IMR-90 (cell line): ENCODE data around the gene USP35. TPM values are rescaled to one million over a fixed set of nuclear protein-coding genes. Genes with fewer than 3 reads are reported as not detected.

Source experiments
- ATAC-seq: fragments of 200-7000 bp; cut with Tn5 transposase; 2 replicates; pipeline ENCODE4 v1.9.1; 2020; ENCODE audit warnings: low read depth, mild to moderate bottlenecking, moderate library complexity
- BruUV-seq: library from RNA; stranded (reverse); fragments of 400-500 nt; replicated peaks from 2 replicates; lab custom pipeline; 2021; lab: Mats Ljungman, UMichigan
- CTCF ChIA-PET: fragments of 300-600 bp; formaldehyde crosslinking; extraction: SDS; loops from one replicate; lab custom pipeline; 2021; ENCODE audit warnings: antibody characterized with exemption; lab: Yijun Ruan, JAX
- POLR2A ChIA-PET: fragments of 300-600 bp; sonication (Branson Sonifier 250); formaldehyde crosslinking; loops from one replicate; lab custom pipeline; 2022; ENCODE audit warnings: antibody characterized with exemption; ENCODE audit not compliant: unreplicated experiment; lab: Charles Lee
- DNase-seq: peaks from one replicate; pipeline ENCODE4 v3.0.0; 2013
- H2AFZ ChIP-seq: replicated peaks from 2 replicates; pipeline ENCODE3; 2013; ENCODE audit warnings: low read length, mild to moderate bottlenecking; ENCODE audit not compliant: poor library complexity
- H2AK5ac ChIP-seq: 2 replicates; pipeline ENCODE4 v1.6.1; 2013; ENCODE audit warnings: low read depth, low read length, inconsistent platforms
- H2AK9ac ChIP-seq: replicated peaks from 2 replicates; pipeline ENCODE3; 2013; ENCODE audit warnings: mild to moderate bottlenecking, low read depth, low read length, moderate library complexity; ENCODE audit not compliant: poor library complexity
- H2BK120ac ChIP-seq: 2 replicates; pipeline ENCODE4 v1.6.1; 2013; ENCODE audit warnings: low read depth, low read length, inconsistent platforms
- H2BK15ac ChIP-seq: 3 replicates; pipeline ENCODE4 v1.6.1; 2013; ENCODE audit warnings: low read depth, low read length, inconsistent platforms
- H2BK20ac ChIP-seq: 2 replicates; pipeline ENCODE4 v1.6.1; 2013; ENCODE audit warnings: low read depth, mild to moderate bottlenecking, inconsistent platforms, low read length, moderate library complexity
- H2BK5ac ChIP-seq: 2 replicates; pipeline ENCODE4 v1.6.1; 2013; ENCODE audit warnings: mild to moderate bottlenecking, low read depth, low read length, inconsistent platforms; ENCODE audit not compliant: poor library complexity, severe bottlenecking
- H3K14ac ChIP-seq: replicated peaks from 2 replicates; pipeline ENCODE4 v1.6.1; 2013; ENCODE audit warnings: low read depth, low read length, inconsistent platforms
- H3K18ac ChIP-seq: 2 replicates; pipeline ENCODE4 v1.6.1; 2013; ENCODE audit warnings: low read depth, low read length, control low read depth
- H3K23ac ChIP-seq: 2 replicates; pipeline ENCODE4 v1.6.1; 2013; ENCODE audit warnings: low read depth, low read length, inconsistent platforms
- H3K27ac ChIP-seq: 2 replicates; pipeline ENCODE4 v1.5.1; 2013; ENCODE audit warnings: mild to moderate bottlenecking, control low read depth, low read length; ENCODE audit not compliant: insufficient read depth
- H3K27me3 ChIP-seq: 2 replicates; pipeline ENCODE4 v1.6.1; 2013; ENCODE audit warnings: low read length; ENCODE audit not compliant: control insufficient read depth, insufficient read depth
- H3K36me3 ChIP-seq: 2 replicates; pipeline ENCODE4 v1.6.1; 2013; ENCODE audit warnings: low read length, mixed read lengths; ENCODE audit not compliant: control insufficient read depth, insufficient read depth
- H3K4ac ChIP-seq: 2 replicates; pipeline ENCODE4 v1.6.1; 2013; ENCODE audit warnings: low read depth, low read length, inconsistent platforms
- H3K4me1 ChIP-seq: 2 replicates; pipeline ENCODE4 v1.6.1; 2013; ENCODE audit warnings: low read length, mixed read lengths; ENCODE audit not compliant: control insufficient read depth, insufficient read depth
- H3K4me2 ChIP-seq: 2 replicates; pipeline ENCODE4 v1.6.1; 2013; ENCODE audit warnings: low read depth, mild to moderate bottlenecking, control low read depth, low read length, moderate library complexity
- H3K4me3 ChIP-seq: 2 replicates; pipeline ENCODE4 v1.5.1; 2013; ENCODE audit warnings: low read depth, mild to moderate bottlenecking, control low read depth, low read length, moderate library complexity; ENCODE audit not compliant: insufficient read depth
- H3K56ac ChIP-seq: 2 replicates; pipeline ENCODE4 v1.6.1; 2013; ENCODE audit warnings: low read length, inconsistent platforms; ENCODE audit not compliant: insufficient read depth; ENCODE audit errors: extremely low read depth
- H3K79me1 ChIP-seq, 2 experiments: 2 replicates each; pipeline ENCODE4 v1.6.1; 2013; ENCODE audit warnings: low read length in 2 of 2, inconsistent platforms in 1 of 2, low read depth in 1 of 2
- H3K9ac ChIP-seq: 2 replicates; pipeline ENCODE4 v1.6.1; 2013; ENCODE audit warnings: low read depth, low read length, control low read depth
- H3K9me1 ChIP-seq: 2 replicates; pipeline ENCODE4 v1.6.1; 2013; ENCODE audit warnings: low read length, inconsistent platforms; ENCODE audit not compliant: insufficient read depth
- H3K9me3 ChIP-seq: 2 replicates; pipeline ENCODE4 v1.6.1; 2013; ENCODE audit warnings: low read length; ENCODE audit not compliant: control insufficient read depth, insufficient read depth
- H4K20me1 ChIP-seq: 2 replicates; pipeline ENCODE4 v1.6.1; 2013; ENCODE audit warnings: low read length, inconsistent platforms; ENCODE audit not compliant: insufficient read depth
- H4K5ac ChIP-seq: 2 replicates; pipeline ENCODE4 v1.6.1; 2013; ENCODE audit warnings: mild to moderate bottlenecking, low read depth, low read length, control low read depth
- H4K8ac ChIP-seq, 2 experiments: 2 replicates each; pipeline ENCODE4 v1.6.1; 2013; ENCODE audit warnings: low read depth in 2 of 2, low read length in 2 of 2, control low read depth in 1 of 2, inconsistent platforms in 1 of 2
- H4K91ac ChIP-seq: 2 replicates; pipeline ENCODE4 v1.6.1; 2013; ENCODE audit warnings: low read depth, low read length, inconsistent platforms; ENCODE audit not compliant: insufficient read depth
- CEBPB ChIP-seq: IDR thresholded peaks from 2 replicates; pipeline ENCODE4 v1.6.1; 2012; ENCODE audit warnings: low read depth, low read length, improper control_type of control experiment
- CHD1 ChIP-seq: IDR thresholded peaks from 2 replicates; pipeline ENCODE4 v1.6.1; 2012; ENCODE audit warnings: low read depth, low read length, improper control_type of control experiment
- MAZ ChIP-seq: IDR thresholded peaks from 2 replicates; pipeline ENCODE4 v1.6.1; 2012; ENCODE audit warnings: low read depth, mild to moderate bottlenecking, low read length, improper control_type of control experiment, moderate library complexity, borderline replicate concordance
- MXI1 ChIP-seq: IDR thresholded peaks from 2 replicates; pipeline ENCODE4 v1.6.1; 2012; ENCODE audit warnings: low read depth, mild to moderate bottlenecking, low read length, moderate library complexity, borderline replicate concordance
- NFE2L2 ChIP-seq: fragments of 150-350 bp; IDR thresholded peaks from 2 replicates; pipeline ENCODE4 v1.6.1; 2016; ENCODE audit warnings: low read depth, mild to moderate bottlenecking, low read length
- RAD21 ChIP-seq: IDR thresholded peaks from 2 replicates; pipeline ENCODE4 v1.6.1; 2012; ENCODE audit warnings: low read length, improper control_type of control experiment
- RCOR1 ChIP-seq: IDR thresholded peaks from 2 replicates; pipeline ENCODE4 v1.6.1; 2012; ENCODE audit warnings: mild to moderate bottlenecking, low read length, improper control_type of control experiment; ENCODE audit not compliant: insufficient replicate concordance
- RFX5 ChIP-seq: IDR thresholded peaks from 2 replicates; pipeline ENCODE4 v1.8.0; 2012; ENCODE audit warnings: low read depth, mild to moderate bottlenecking, low read length, moderate library complexity
- SMC3 ChIP-seq: fragments of 150-350 bp; IDR thresholded peaks from 2 replicates; pipeline ENCODE4 v1.6.1; 2016; ENCODE audit warnings: low read depth, mild to moderate bottlenecking, antibody characterized with exemption, low read length, moderate library complexity
- WGBS, 2 experiments: methylation state at CpG; one replicate each; pipeline versions ENCODE4 v1.1.5 to v1.1.7; 2013; ENCODE audit warnings: missing lambda C conversion rate in 2 of 2; ENCODE audit not compliant: insufficient read length in 1 of 2; ENCODE audit errors: extremely low coverage in 2 of 2; 5-methylcytosine and 5-hydroxymethylcytosine counted together
- dilution Hi-C: fragments of 300-500 bp; cut with HindIII; formaldehyde crosslinking; loops from one replicate; pipeline ENCODE4 v1.14.3; 2018; ENCODE audit warnings: low sequenced_read_pairs; ENCODE audit not compliant: unreplicated experiment
- in situ Hi-C: fragments of 300-500 bp; cut with MboI; formaldehyde crosslinking; loops from 3 replicates; pipeline ENCODE4 v1.14.3; 2019; ENCODE audit warnings: low sequenced_read_pairs, inconsistent platforms, mixed read lengths
- intact Hi-C: fragments of 100-400 bp; cut with micrococcal nuclease; formaldehyde crosslinking; loops from 2 replicates; pipeline ENCODE4 v1.10.0; 2022
- polyA plus RNA-seq, 3 experiments: library from polyadenylated mRNA; depleted of rRNA; stranded (reverse); fragments of >200 nt; gene quantifications; 2 replicates each; pipeline ENCODE4 v1.2.3, GENCODE V29; 2012; ENCODE audit warnings: low replicate concordance in 1 of 3
- total RNA-seq: library from RNA; depleted of rRNA; stranded (reverse); fragments of >200 nt; gene quantifications from 2 replicates; pipeline ENCODE4 v1.2.3, GENCODE V29; 2012
- TF ChIP-seq, protein P1 (sequence below): fragments of 150-350 bp; IDR thresholded peaks from 2 replicates; pipeline ENCODE4 v1.6.1; 2016; ENCODE audit warnings: low read depth, mild to moderate bottlenecking, low read length, moderate library complexity, borderline replicate concordance
- TF ChIP-seq, protein P2 (sequence below): conservative IDR thresholded peaks from 2 replicates; pipeline ENCODE4 v1.5.1; 2012; ENCODE audit warnings: mild to moderate bottlenecking, low read depth, low read length, improper control_type of control experiment

USP35 gene
- total and polyA plus RNA-seq, 2 of the 4 experiments (the other 2 are of a cell fraction), result 2.7 to 11.3 TPM

DNA sequence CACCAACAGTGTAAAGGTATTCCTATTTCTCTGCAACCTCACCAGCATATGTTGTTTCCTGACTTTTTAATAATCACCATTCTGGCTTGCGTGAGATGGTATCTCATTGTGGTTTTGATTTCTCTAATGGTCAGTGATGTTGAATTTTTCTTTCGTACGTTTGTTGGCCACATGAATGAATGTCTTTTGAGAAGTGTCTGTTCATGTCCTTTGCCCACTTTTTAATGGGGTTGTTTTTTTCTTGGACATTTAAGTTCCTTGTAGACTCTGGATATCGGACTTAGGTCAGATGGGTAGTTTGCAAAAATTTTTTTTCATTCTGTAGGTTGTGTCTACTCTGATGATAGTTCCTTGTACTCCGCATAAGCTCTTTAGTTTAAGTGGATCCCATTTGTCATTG lies 22.8 kb downstream of the USP35 start:
- POLR2A ChIA-PET, result no interaction called here
- WGBS, 2 experiments, result no CpG with 5 or more reads among the region's 5 CpGs
- no peak overlapping the region for H3K56ac ChIP-seq
- peaks cover 22% of the 10 kb centered on the region for H4K20me1 ChIP-seq
- CTCF ChIA-PET, result interaction anchor here (0.6 kb wide), 1 partner anchor 53 kb away, joined by 3 read pairs; no protein-coding TSS in a partner anchor
- no peak overlapping the region for H2AFZ ChIP-seq
- H2AK9ac ChIP-seq, result no peak overlapping the region
- ATAC-seq (no peak), DNase-seq (no peak)
- H3K14ac ChIP-seq, result no peak overlapping the region
- no peak overlapping the region for H4K91ac ChIP-seq
- no peaks in the 10 kb centered on the region for H3K9me3 ChIP-seq
- H2BK15ac ChIP-seq, result no peak overlapping the region
- peaks cover 58% of the 10 kb centered on the region for H3K36me3 ChIP-seq
- H3K4me3 ChIP-seq, result no peak overlapping the region
- H3K4me2 ChIP-seq, result no peak overlapping the region
- H3K27ac ChIP-seq, result no peak overlapping the region
- no peak overlapping the region for H4K8ac ChIP-seq
- intact Hi-C loops, result no loop called here
- peaks cover 5 to 46% of the 10 kb centered on the region in 2 experiments; a peak in 2 of 4 replicates for H3K79me1 ChIP-seq
- peaks cover 28% of the 10 kb centered on the region for H3K9me1 ChIP-seq
- no peak overlapping the region for H3K4ac ChIP-seq
- no TSS peak for BruUV-seq
- no peak overlapping the region for H2BK20ac ChIP-seq
- dilution Hi-C loops, result no loop called here
- no peak overlapping the region for H3K9ac ChIP-seq
- H2BK5ac ChIP-seq, result no peak overlapping the region
- no peak overlapping the region for H3K18ac ChIP-seq
- no peaks in the 10 kb centered on the region for H3K27me3 ChIP-seq
- H3K4me1 ChIP-seq, result peaks cover 14% of the 10 kb centered on the region
- H2BK120ac ChIP-seq, result no peak overlapping the region
- no peak overlapping the region for H3K23ac ChIP-seq
- no peak overlapping the region for H2AK5ac ChIP-seq
- in situ Hi-C loops, result no loop called here
- TF ChIP-seq RAD21 (no peak), RFX5 (no peak), SMC3 (no peak), NFE2L2 (no peak), CEBPB (no peak), RCOR1 (no peak), MXI1 (no peak), CHD1 (no peak), MAZ (no peak)
- TF ChIP-seq, protein P1, sequence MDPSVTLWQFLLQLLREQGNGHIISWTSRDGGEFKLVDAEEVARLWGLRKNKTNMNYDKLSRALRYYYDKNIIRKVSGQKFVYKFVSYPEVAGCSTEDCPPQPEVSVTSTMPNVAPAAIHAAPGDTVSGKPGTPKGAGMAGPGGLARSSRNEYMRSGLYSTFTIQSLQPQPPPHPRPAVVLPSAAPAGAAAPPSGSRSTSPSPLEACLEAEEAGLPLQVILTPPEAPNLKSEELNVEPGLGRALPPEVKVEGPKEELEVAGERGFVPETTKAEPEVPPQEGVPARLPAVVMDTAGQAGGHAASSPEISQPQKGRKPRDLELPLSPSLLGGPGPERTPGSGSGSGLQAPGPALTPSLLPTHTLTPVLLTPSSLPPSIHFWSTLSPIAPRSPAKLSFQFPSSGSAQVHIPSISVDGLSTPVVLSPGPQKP, result no peak
- TF ChIP-seq, protein P2, sequence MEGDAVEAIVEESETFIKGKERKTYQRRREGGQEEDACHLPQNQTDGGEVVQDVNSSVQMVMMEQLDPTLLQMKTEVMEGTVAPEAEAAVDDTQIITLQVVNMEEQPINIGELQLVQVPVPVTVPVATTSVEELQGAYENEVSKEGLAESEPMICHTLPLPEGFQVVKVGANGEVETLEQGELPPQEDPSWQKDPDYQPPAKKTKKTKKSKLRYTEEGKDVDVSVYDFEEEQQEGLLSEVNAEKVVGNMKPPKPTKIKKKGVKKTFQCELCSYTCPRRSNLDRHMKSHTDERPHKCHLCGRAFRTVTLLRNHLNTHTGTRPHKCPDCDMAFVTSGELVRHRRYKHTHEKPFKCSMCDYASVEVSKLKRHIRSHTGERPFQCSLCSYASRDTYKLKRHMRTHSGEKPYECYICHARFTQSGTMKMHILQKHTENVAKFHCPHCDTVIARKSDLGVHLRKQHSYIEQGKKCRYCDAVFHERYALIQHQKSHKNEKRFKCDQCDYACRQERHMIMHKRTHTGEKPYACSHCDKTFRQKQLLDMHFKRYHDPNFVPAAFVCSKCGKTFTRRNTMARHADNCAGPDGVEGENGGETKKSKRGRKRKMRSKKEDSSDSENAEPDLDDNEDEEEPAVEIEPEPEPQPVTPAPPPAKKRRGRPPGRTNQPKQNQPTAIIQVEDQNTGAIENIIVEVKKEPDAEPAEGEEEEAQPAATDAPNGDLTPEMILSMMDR, result no peak
- no peak overlapping the region for H4K5ac ChIP-seq
